HPDE6-E6E7 (cell line): Measurements from ENCODE around the gene ANO10.

Source experiments
- DNase-seq: peaks from one replicate; pipeline ENCODE4 v3.0.0; 2011; ENCODE audit warnings: missing footprints; ENCODE audit errors: extremely low spot score

ANO10 gene

DNA sequence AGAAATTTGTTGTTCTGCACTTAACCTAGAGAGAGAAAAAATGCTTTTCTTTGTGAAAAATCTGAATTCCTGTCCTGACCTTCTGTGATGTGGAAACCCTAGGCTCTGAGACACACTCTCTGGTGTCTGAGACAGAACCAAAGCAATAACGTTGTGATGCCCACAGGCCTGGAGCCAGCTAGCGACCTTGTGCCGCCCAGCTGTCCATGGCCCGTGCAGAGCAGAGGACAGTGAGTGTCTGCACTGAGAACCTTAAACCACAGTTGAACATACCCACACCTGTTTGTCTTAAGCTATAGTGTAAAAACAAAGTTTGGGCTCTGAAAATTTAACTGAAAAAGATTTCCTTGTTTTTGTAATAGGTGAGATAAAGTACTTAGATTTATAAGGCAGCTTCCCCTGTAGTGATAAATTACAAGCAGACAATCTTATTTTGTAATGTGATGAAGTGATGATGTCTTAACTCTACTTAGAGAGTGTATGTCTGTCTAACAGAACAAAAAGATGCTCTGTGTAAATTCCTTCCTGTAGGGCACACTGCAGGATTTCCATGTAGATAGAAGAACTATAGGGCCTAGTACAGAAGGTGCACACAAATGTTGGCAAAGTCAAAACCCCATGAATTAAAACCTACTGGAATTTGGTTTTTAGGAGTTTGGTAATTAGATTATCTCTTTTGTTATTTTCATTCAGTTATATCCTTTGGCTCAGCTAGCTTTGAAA, 272.8 kb downstream of the ANO10 start:
- no peak for DNase-seq

DNA sequence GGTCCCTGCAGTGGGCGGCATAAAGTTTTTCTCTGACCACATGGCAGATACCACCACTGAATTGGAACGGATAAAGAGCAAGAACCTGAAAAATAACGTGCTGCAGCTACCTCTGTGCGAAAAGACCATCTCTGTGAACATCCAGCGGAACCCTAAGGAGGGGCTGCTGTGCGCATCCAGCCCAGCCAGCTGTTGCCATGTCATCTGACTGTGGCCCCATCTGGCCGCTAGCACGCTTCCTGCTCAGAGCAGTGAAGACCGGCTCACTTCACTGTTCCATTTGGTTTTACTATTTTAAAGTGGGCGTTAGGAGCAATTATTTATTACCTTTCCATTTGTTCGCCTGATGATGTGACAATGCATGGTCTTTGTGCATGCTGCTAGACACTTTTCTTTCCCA, 273.5 kb downstream of the ANO10 start:
- DNase-seq = no peak

DNA sequence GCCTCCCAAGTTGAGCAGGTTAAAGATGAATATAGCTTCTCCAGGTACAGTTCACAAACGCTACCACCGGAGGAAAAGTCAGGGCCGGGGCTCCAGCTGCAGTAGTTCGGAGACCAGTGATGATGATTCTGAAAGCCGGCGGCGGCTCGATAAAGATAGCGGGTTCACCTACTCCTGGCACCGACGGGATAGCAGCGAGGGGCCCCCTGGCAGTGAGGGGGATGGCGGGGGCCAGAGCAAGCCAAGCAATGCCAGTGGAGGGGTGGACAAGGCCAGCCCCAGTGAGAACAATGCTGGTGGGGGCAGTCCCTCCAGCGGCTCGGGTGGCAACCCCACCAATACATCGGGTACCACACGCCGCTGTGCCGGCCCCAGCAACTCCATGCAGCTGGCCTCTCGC, 274.0 kb downstream of the ANO10 start:
- no peak for DNase-seq

DNA sequence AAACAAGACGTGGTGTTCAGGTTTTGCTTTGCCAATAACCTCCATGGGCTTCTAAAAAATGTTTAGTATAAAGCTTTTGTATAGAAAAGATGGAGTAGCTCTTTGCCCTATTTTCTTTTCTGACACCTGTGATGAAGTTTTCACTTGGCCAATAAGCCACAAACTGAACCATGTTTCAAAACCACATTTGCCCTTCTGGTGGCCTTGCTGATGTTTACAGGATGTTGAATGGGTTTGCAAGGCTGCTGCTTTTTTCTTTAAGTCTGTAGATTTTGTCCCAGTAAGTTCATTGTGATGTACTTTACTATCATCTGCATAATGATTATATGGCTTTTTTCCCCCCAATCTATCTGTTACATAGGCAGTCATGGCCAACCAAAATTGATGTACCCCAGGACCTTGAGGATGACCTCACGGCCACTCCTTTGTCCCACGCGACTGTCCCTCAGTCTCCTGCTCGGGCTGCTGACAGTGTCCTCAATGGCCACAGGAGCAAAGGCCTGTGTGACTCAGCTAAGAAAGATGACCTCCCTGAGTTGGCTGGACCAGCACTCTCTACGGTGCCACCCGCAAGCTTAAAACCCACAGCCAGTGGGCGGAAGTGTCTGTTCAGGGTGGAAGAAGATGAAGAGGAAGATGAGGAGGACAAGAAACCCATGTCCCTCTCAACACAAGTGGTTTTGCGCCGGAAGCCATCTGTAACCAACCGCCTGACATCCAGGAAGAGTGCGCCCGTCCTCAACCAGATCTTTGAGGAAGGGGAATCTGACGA, 274.6 kb downstream of the ANO10 start:
- DNase-seq = no peak

DNA sequence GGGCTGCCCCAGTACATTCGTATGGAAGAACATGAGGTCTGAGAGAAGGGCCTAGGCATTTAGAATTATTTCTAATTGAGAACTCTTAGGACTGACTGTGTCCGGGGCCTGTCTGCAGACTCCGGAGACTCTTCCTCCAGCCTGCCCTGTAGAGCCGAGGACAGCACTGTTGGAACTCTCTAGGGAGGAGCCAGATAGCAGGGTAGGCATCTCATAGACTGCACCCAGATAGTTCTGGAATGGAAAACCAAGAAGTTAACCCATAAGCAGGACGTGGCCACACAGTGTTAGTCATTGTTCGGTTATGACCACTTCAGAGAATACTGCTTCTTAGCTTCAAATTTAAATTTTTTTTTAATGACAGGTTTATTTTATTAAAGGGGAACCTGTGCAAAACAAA, 275.9 kb downstream of the ANO10 start:
- DNase-seq = no peak

DNA sequence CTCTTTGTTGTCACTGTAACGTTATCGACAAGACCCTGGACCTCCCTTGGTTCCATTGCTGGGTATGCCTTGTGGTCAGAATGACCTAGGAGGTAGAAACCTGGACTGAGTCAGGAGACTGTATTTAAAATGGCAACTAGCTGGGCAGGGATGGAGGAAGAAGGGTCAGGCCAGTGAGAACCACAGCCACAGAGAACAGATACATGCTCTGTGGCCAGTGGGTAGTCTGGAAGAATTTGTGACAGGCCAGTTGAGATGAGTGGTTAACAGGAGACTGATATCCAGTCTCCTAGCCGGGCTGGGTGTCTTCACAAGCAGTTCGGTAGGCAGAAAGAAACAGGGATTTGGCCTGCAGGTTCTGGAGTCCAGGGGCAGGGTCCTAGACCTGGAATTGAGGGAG, 276.6 kb downstream of the ANO10 start:
- no peak for DNase-seq

DNA sequence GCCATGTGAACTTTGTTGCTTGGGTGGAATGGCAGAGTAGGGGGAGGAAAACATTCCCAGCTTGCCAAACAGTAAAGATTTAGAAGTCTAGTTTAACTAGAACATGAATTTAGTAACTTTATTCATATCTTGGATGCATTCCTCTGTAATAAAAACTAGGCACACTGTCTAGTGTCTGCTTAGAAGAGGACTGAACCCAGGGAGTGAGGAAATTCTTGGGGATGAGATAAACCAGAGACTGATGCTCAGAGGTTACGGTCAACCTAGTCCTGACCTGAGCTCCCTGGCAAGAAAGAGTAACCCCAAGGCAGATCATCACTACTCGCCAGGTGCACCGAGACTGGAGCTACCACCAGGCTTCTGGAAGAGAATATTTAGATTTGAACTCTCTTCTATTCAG, 277.3 kb downstream of the ANO10 start:
- DNase-seq = no peak

DNA sequence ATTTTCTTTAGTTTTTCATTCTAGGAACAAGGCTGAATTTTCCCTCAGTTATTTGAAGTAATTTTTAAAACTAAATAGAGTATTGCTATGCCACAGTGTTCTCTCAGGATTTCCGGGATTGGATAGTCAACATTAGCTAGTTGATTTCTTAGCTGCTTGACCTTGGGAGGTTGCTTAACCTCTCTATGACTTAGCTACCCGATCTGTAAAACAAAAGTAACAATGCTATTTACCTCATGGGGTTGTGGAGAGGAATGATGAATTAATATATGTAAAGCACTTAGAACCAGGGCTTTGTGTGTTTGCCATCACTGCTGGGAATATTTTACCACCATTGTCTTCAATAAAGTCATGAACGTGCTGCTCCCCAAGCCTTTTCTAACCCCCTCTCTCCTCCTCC, 278.0 kb downstream of the ANO10 start:
- DNase-seq = no peak

DNA sequence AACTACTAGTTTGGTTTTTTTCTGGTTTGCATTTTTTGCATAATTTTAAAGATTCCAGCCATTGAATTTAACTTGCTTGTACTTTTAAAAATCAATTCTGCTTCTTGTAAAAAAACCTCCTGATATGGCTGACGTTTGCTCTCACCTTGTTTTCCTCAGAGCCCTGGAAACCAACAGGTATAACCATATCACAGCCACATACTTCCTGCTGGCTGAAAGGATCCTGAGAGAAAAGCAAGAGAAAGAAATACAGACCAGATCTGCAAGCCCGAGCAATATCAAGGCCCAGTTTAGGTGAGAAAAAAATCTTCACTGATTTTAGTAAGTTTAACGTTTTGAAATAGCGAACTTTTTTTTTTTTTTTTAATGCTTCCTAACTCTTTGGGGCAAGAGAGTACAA, 278.6 kb downstream of the ANO10 start:
- DNase-seq = no peak

DNA sequence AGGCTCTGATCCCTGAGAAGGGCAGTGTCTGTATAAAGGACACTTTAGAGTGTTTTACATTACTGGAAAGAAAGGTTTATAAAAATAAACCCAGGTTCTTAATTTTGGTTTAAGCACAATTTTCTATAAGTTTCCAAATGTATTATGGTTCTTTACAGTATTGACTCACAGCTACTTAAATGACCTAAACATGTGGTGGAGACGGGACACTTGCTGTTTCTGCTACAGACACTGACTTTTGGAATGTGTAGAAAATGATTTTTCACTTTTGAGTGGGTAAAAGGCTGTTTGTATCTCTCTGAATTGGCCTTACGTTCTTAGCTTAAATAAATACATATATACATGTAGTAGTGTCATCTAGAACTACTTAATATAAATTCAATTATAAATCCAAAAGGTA, 280.0 kb downstream of the ANO10 start:
- DNase-seq = no peak

DNA sequence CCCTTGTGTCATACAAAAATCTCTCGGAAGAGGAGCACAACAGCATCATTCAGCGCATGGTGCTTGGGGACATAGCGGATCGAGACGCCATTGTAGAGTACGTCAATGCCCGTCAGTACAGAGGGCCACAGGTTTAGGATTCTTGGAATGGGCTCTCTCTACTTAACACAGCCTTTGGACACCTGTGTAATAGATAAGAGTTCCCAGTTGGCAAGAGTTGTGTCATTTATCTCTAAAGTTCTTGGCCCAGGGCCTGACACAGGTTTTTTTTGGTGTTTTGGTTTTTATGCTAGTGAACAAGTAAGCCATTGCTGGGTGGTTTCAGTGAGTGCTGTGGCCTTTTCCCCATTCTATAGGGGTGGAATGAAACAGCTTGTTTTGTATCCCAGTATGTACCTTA, 281.4 kb downstream of the ANO10 start:
- DNase-seq = no peak

DNA sequence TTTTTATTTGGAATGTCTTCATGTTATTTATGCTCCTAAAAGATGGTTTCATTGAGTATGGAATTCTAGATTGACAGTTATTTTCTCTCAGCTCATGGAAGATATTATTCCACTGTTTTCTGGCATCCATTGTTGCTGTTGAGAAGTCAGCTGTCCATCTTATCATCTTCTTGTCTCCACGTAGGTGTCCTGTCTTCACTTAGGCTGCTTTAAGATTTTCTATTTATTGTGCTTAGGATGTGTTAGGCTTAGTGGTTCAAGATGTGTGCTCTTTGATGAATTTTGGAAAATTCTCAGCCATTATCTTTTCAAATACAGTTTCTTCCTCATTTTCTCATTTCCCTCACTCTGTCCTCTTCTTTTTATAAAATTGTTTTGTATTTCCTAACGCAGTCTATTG, 283.5 kb downstream of the ANO10 start:
- DNase-seq = no peak

DNA sequence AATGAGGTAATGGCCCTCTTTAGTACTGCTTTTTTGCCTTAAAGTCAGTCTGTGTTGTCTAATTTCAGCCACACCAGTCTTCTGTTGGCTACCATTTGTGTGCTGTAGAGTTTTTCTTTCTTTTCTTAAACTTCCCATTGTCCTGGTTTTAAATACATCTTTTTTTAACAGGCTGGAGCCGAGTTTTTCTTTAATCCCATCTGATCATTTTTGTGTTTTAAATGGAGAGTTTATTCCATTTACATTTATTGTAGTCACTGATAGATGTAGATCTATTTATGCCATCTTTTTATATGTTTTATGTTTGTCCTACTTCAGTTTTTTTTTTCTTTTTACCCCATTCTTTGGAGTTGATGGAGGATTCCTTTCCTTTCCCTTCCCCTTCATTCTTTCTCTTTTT, 286.0 kb downstream of the ANO10 start:
- DNase-seq = no peak

DNA sequence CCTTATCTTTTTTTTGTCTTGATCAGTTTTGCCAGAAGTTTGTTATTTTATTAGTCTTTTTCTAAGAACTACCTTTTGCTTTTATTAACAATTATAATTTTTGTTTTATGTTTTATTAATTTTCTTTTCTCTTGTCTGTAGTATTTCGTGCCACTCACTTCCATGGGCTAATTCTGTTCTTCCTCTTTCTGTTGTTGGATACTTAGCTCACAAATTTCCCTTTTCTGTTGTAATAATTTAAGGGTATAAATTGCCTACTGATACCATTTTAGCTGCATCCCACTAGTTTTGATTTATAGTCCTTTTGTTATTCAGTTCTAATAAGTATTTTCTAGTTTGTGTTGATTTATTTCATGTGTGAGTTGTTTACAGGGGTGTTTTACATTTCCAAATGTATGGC, 286.8 kb downstream of the ANO10 start:
- no peak for DNase-seq

DNA sequence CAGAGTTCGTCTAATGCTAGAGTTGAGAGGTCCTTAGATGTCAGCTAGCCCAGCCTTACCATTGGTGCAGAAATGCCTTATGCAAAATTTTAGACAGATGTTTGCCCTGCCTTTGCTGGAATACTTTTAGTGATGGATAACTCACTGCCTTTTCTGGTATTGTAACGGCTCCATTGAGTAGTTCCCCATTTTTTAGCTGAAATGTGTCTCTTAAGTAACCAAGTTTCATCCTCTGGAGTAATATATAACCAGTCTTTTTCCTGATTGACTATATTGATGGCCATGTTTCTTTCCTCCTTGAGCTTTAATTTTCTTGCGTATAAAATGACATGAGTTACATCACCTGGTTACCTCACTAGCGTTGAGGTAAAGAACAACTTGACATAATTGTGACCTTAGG, 290.4 kb downstream of the ANO10 start:
- no peak for DNase-seq

DNA sequence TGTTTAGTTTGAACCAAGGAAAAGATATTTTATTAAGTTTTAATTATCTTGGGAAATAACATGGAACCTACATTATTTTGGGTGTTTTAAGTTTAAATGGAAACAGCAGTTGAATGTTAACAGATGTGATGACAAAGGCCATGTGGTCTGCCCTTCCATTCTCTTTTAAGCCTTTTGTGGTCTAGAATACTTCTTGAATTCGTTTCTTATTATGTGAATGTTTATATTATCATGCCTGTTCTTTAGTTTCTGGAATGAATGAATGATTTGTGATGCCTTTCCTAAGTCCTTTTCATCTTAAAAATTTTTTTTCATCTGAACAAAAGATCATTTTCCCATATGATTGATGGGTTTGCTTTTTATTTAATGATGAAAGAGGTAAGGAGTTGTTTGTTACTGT, 290.8 kb downstream of the ANO10 start:
- DNase-seq = no peak

DNA sequence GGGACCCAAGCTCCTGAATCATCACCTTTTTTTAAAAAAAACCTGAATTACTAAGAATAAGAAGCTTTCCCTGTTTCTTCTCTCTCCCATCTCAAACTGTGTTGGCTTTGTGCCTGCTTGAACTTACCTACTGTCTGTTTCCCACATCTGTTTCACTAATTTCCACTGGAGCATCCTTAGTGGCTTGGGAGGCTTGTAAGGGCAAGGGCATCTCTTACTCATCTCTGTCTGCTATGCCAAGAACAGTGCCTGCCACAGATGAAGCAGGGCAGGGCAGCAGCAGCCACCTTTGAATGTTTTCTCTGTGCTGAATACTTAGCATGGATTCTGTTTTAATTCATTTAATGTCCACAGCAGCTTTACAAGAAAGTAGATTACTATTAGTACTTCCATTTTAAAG, 293.2 kb downstream of the ANO10 start:
- DNase-seq = no peak

DNA sequence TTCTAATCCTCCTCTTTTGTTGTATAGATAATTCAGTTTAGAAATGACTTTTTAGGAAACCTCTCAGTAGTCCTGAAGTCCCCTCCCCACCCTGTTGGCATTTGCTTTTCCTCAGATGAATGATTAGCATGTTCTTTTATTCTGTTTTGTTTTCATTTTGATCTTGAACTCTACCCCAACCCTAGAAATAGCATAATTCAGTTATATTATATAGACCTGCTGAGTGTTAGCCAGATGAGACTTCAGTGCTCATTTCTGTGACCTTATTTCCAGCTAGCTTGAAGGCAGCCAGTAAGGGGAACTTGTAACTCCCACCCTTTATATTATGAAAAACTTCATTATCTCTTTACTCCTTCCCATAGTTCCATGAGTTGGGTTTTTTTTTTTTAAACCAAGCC, 294.2 kb downstream of the ANO10 start:
- no peak for DNase-seq

DNA sequence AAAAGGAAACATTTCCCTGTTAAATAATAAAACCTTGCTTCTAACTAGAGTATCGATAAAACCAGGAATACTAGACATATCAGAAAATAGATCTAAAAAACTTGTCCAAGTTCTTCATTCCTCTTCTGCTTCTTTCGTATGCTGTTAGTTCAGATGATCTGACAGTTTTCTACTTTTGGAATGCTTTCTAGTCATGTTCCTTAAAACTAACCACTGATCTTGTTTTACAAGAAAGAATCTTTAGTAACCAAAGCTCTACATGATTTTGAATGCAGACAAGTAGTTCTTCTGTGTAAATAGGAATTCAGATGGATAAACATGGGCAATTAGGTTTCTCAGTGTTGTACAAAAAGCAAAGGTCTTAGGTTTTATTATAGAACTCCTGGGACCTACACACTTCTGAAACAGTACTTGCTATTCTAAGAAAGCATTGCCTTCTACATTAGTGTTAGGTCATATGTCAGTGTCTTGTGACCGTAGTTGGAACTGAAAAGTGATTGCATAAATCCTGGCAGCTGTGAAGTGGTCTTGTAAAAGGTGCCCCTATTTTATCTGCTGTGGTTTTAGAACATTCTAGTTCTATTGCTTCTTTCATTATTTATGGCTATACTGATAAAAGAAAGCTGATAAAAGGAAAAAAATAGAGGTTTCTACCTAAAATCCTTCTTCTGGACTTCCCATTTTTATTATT, 294.8 kb downstream of the ANO10 start:
- no peak for DNase-seq

DNA sequence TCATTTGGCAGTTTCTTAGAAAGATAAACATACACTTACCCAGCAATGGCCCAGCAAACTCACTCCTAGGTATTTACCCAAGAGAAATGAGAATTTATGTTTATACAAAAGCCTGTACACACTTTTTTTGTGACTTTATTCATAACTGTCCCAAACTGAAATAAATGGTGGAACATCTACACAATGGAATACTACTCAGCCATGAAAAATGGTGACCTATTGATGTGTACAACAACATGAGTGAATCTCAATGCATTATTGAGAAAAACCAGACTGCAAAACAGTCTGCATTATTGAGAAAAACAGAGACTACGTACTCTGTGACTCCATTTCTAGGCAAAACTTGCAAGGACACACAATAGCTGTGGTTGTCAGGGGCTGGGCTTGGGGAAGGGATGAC, 298.3 kb downstream of the ANO10 start:
- no peak for DNase-seq

DNA sequence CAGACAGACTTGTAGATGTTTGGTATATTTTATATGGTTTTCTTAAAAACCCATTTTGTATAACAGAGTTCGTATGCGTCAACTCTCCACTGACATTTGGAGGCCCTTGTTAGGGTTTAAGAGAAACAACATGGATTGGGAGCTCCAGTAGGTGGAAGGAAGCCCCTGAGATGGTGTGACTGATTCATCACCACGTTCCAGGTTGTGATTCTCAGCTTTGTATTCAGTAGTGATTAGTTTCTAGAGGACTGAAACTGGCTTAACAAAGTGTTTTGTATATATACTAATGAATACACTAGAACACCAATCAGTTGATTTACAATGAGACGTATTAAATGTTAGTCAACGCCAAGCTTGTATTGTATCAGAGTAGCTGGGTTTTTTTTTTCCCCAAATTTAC, 301.5 kb downstream of the ANO10 start:
- DNase-seq = no peak

DNA sequence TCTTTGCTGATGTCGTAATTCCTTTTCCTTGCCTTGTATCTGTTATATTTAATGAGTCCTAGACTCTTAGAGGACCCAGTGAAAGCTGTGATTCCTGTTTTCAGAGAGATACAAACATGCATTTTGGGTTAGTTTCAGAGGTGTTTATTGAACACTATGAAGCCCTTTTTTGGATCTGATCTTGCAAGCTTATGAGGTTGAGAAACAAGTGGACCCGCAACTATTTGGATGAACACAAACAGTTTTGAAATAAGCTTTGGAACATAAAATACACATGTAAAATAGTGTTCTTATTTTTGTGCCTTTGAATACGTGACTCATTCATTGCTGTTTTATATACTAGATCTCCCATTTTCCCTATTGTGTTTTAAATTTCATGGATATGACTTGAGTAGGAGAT, 302.0 kb downstream of the ANO10 start:
- no peak for DNase-seq

DNA sequence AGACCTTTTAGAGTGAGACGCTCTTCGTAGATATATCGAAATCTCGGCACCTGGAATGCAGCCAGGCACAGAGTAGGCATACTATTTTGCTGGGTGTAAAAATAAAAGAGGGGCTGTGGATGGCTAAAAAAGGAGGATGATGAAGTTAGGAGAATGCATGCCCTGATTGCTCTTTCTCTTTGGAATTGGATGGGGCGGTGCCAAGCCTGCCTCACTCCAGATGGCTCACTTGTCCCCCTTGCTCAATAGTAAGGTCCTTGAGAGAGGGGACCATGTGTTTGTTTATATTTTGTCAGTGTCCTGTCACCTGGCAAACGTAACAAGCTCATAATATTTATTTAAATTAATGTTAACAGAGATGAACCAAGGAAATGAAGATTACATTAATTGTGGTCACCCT, 302.4 kb downstream of the ANO10 start:
- DNase-seq = no peak
